Spleen (tissue), 7 donors: Measurements from ENCODE around the gene INTS12.

Experiments
- CTCF ChIP-seq, 11 experiments: fragments of 200-600 bp in 7 of 11; fragments of 450-650 bp in 4 of 11; sonication (generic) in 4 of 11; IDR thresholded peaks in 8 of 11; conservative IDR thresholded peaks in 3 of 11; 1 replicate in 7 of 11; 2 replicates in 4 of 11; pipeline versions ENCODE4 v1.4.0 to v1.8.0; 2016 to 2021; ENCODE audit warnings: antibody characterized with exemption in 11 of 11, inconsistent platforms in 4 of 11, mild to moderate bottlenecking in 1 of 11
- POLR2A ChIP-seq, 3 donors: fragments of 450-650 bp; IDR thresholded peaks; one replicate each; pipeline ENCODE4 v1.5.1; 2017; ENCODE audit warnings: antibody characterized with exemption in 3 of 3, mild to moderate bottlenecking in 1 of 3
- POLR2AphosphoS5 ChIP-seq, 3 donors: sonication (generic); formaldehyde crosslinking; IDR thresholded peaks; one replicate each; pipeline ENCODE4 v1.5.1; 2017; ENCODE audit warnings: antibody characterized with exemption in 3 of 3
- donor health status: DM: no; HTN: no; CAD: no; lungs with moderate emphysema.
- donor health status: DM: no; HTN: no; CAD: no.
- donor health status: DM: no; HTN: no; CAD: no.

- TF ChIP-seq CTCF (IDR thresholded peaks at IDR 0.05 in 8 of 11, conservative IDR thresholded peaks at IDR 0.05 in 3 of 11) (no peak), POLR2AphosphoS5 (IDR thresholded peaks at IDR 0.05) (no peak), POLR2A (IDR thresholded peaks at IDR 0.05) (no peak)
These were observed 34.5 kb downstream of the INTS12 start for GRCh38 chr4:105674011-105674410.
